Esophagus muscularis mucosa (tissue), 4 donors: ENCODE data around the gene OTOG. TPM values are rescaled to one million over a fixed set of nuclear protein-coding genes. Genes with fewer than 3 reads are reported as not detected.

Experiments
- DNase-seq: peaks from one replicate; pipeline ENCODE4 v3.0.0-alpha.2; 2017; ENCODE audit errors: extremely low spot score
- H3K27ac ChIP-seq, 4 donors: fragments of 200-600 bp; sonication (generic); replicated peaks in 1 of 4; 1 replicate in 3 of 4; 2 replicates in 1 of 4; pipeline ENCODE4 v1.5.1; 2016 to 2019; ENCODE audit warnings: mild to moderate bottlenecking in 1 of 4
- H3K27me3 ChIP-seq, 4 donors: fragments of 200-600 bp; sonication (generic); one replicate each; pipeline versions ENCODE4 v1.5.1 to v1.6.0; 2016 to 2019
- H3K36me3 ChIP-seq, 4 donors: fragments of 200-600 bp; sonication (generic); one replicate each; pipeline ENCODE4 v1.5.1; 2016 to 2019
- H3K4me1 ChIP-seq, 4 donors: fragments of 200-600 bp; sonication (generic); one replicate each; pipeline ENCODE4 v1.5.1; 2016 to 2019
- H3K4me3 ChIP-seq, 4 donors: fragments of 200-600 bp; sonication (generic); 1 replicate in 2 of 4; 2 replicates in 2 of 4; pipeline ENCODE4 v1.5.1; 2016 to 2019; ENCODE audit warnings: mild to moderate bottlenecking in 4 of 4, moderate library complexity in 1 of 4
- H3K9me3 ChIP-seq, 4 donors: fragments of 200-600 bp; sonication (generic); 1 replicate in 3 of 4; 2 replicates in 1 of 4; pipeline ENCODE4 v1.5.1; 2016 to 2019
- CTCF ChIP-seq, 3 experiments: fragments of 200-600 bp in 2 of 3; fragments of 450-650 bp in 1 of 3; sonication (generic) in 2 of 3; IDR thresholded peaks; one replicate each; pipeline ENCODE4 v1.5.1; 2017 to 2019; ENCODE audit warnings: antibody characterized with exemption in 3 of 3, mild to moderate bottlenecking in 2 of 3, moderate library complexity in 1 of 3
- EP300 ChIP-seq: sonication (generic); formaldehyde crosslinking; IDR thresholded peaks from one replicate; pipeline ENCODE4 v1.6.1; 2017; ENCODE audit warnings: antibody characterized with exemption
- POLR2A ChIP-seq: fragments of 450-650 bp; IDR thresholded peaks from one replicate; pipeline ENCODE4 v1.6.1; 2017; ENCODE audit warnings: antibody characterized with exemption, moderate library complexity, mild to moderate bottlenecking, low read depth
- POLR2AphosphoS5 ChIP-seq, 2 donors: sonication (generic); formaldehyde crosslinking; IDR thresholded peaks; one replicate each; pipeline ENCODE4 v1.6.1; 2017; ENCODE audit warnings: antibody characterized with exemption in 2 of 2
- WGBS: methylation state at CpG from one replicate; pipeline ENCODE4 v1.1.5; 2018; 5-methylcytosine and 5-hydroxymethylcytosine counted together
- intact Hi-C: fragments of 100-400 bp; cut with DNase I; formaldehyde crosslinking; loops from one replicate; pipeline ENCODE4 v1.15.1; 2023
- total RNA-seq, 4 donors: library from RNA; depleted of rRNA; stranded (reverse); fragments of >200 nt; gene quantifications; one replicate each; pipeline versions ENCODE4 v1.1.0 to v1.2.1, GENCODE V29; 2016

OTOG gene
- total RNA-seq, 4 donors from 2014 or later: not detected

DNA sequence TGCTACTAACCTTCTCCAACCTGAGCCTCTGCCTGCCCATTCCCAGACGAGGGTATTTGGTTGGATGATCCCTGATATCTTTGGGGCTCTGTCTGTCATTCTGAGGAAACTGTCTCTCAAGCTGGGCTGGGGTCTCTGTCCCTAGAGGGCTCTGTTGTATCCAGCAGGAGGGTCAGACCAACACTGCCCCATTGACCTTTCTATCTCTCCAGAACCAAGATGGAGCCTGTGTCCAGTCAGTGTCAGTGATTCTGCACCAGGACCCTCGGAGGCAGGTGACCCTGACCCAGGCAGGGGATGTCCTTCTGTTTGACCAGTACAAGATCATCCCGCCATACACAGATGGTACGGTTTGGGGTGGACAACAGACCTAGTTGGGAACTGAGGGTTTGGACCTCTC, 21.9 kb downstream of the OTOG start:
- WGBS: 62% methylated on average over 3 of the region's 4 CpGs
- TF ChIP-seq POLR2A (no peak), CTCF (IDR thresholded peaks at IDR 0.05) (no peak), EP300 (no peak), POLR2AphosphoS5 (IDR thresholded peaks at IDR 0.05) (no peak)
- peaks cover 0 to 4% (median 0%) of the 10 kb centered on the region in 4 donors for H3K27me3 ChIP-seq
- intact Hi-C loops: no loop called here
- no peaks in the 10 kb centered on the region for H3K36me3 ChIP-seq
- no peak for DNase-seq
- H3K4me3 ChIP-seq: no peak overlapping the region
- H3K27ac ChIP-seq: no peak overlapping the region
- no peaks in the 10 kb centered on the region for H3K9me3 ChIP-seq
- H3K4me1 ChIP-seq: no peaks in the 10 kb centered on the region

DNA sequence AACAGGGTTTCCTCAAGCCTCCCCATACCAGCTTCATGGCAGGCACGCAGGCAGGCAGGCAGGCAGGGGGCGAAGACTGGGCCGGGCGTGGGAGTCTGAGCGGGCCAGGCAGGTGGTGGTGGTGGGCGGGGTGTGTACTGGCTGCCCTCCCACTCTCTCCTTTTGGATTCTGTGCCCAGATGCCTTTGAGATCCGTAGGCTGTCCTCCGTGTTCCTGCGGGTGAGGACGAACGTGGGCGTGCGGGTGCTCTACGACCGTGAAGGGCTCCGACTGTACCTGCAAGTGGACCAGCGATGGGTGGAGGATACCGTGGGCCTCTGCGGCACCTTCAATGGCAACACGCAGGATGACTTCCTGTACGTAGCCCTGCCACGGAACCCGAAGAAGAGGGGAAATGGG, 23.0 kb downstream of the OTOG start:
- no peak overlapping the region for H3K27ac ChIP-seq
- no peak for DNase-seq
- no peaks in the 10 kb centered on the region for H3K9me3 ChIP-seq
- intact Hi-C loops: no loop called here
- no peaks in the 10 kb centered on the region for H3K36me3 ChIP-seq
- H3K4me1 ChIP-seq: no peaks in the 10 kb centered on the region
- H3K27me3 ChIP-seq: peaks cover 0 to 13% (median 0%) of the 10 kb centered on the region in 4 donors
- WGBS: 81% methylated on average over 23 of the region's 23 CpGs
- TF ChIP-seq CTCF (IDR thresholded peaks at IDR 0.05) (no peak), POLR2AphosphoS5 (IDR thresholded peaks at IDR 0.05) (no peak), EP300 (no peak), POLR2A (no peak)
- no peak overlapping the region for H3K4me3 ChIP-seq

GRCh38 chr11:17571431-17572358, 24.6 kb downstream of the OTOG start:
- Histone ChIP-seq H3K4me1 (no peaks in the 10 kb centered on the region), H3K4me3 (no peak overlapping the region), H3K9me3 (no peaks in the 10 kb centered on the region), H3K27me3 (peaks cover 0 to 18% (median 0%) of the 10 kb centered on the region in 4 donors), H3K27ac (no peak overlapping the region), H3K36me3 (no peaks in the 10 kb centered on the region)
- DNase-seq: no peak
- no peak for TF ChIP-seq POLR2AphosphoS5 (IDR thresholded peaks at IDR 0.05)
- TF ChIP-seq CTCF (IDR thresholded peaks at IDR 0.05): no peak
- TF ChIP-seq EP300: no peak
- no peak for TF ChIP-seq POLR2A
- intact Hi-C loops: no loop called here
- WGBS: 77% methylated on average over 14 of the region's 14 CpGs

- Histone ChIP-seq H3K4me3 (no peak overlapping the region), H3K36me3 (no peaks in the 10 kb centered on the region), H3K27ac (no peak overlapping the region), H3K4me1 (no peaks in the 10 kb centered on the region), H3K27me3 (peaks cover 0 to 18% (median 0%) of the 10 kb centered on the region in 4 donors), H3K9me3 (no peaks in the 10 kb centered on the region)
- no peak for TF ChIP-seq EP300
- no peak for TF ChIP-seq CTCF (IDR thresholded peaks at IDR 0.05)
- no peak for TF ChIP-seq POLR2A
- TF ChIP-seq POLR2AphosphoS5 (IDR thresholded peaks at IDR 0.05): no peak
- intact Hi-C loops: no loop called here
- WGBS: 65% methylated on average over 3 of the region's 3 CpGs
- no peak for DNase-seq
These were observed 25.3 kb downstream of the OTOG start for GRCh38 chr11:17572359-17572690.
